HepG2 (cell line): ENCODE measurements around the gene BBLN. TPM values are rescaled to one million over a fixed set of nuclear protein-coding genes. Genes with fewer than 3 reads are reported as not detected.
A peak's percentile ranks its signal among the peaks of the same experiment; 100 is the strongest.

Experiments
- ATAC-seq: fragments of 200-7000 bp; cut with Tn5 transposase; 3 replicates; pipeline ENCODE4 v1.9.1; 2020; ENCODE audit warnings: mild to moderate bottlenecking, moderate library complexity
- BruUV-seq: library from RNA; stranded (reverse); fragments of 400-500 nt; replicated peaks from 2 replicates; lab custom pipeline; 2021; lab: Mats Ljungman, UMichigan
- CTCF ChIA-PET: fragments of 300-600 bp; formaldehyde crosslinking; extraction: SDS; loops from one replicate; lab custom pipeline; 2021; ENCODE audit warnings: low total read pairs, inconsistent platforms, low intra/inter-chr PET ratio; lab: Yijun Ruan, JAX
- POLR2A ChIA-PET: fragments of 350-600 bp; sonication (Branson Sonifier 250); formaldehyde crosslinking; loops from one replicate; lab custom pipeline; 2020; ENCODE audit warnings: antibody characterized with exemption, inconsistent platforms; lab: Yijun Ruan, JAX
- DNase-seq: peaks from one replicate; pipeline ENCODE4 v3.0.0-alpha.2; 2015; ENCODE audit warnings: low spot score
- FAIRE-seq: peaks from 3 replicates; lab custom pipeline; 2011; peaks lifted over from hg19 to GRCh38; lab: Jason Lieb, UNC
- H2AFZ ChIP-seq: one replicate; pipeline ENCODE4 v1.6.1; 2011; ENCODE audit warnings: low read length, inconsistent platforms
- H3K27ac ChIP-seq: fragments of 300-600 bp; 3 replicates; pipeline ENCODE4 v1.8.0; 2011; ENCODE audit warnings: mixed run types, mild to moderate bottlenecking, mixed read lengths, low read length, inconsistent platforms; ENCODE audit not compliant: insufficient read depth; ENCODE audit errors: extremely low read length
- H3K27me3 ChIP-seq, 2 experiments: fragments of 200-600 bp in 1 of 2; 2 replicates in 1 of 2; 3 replicates in 1 of 2; pipeline versions ENCODE4 v1.6.0 to v1.8.0; 2011; ENCODE audit warnings: low read length in 2 of 2, mild to moderate bottlenecking in 2 of 2, moderate library complexity in 2 of 2, inconsistent platforms in 1 of 2; ENCODE audit not compliant: insufficient read depth in 2 of 2, control insufficient read depth in 1 of 2
- H3K36me3 ChIP-seq, 2 experiments: fragments of 200-600 bp in 1 of 2; replicated peaks in 1 of 2; 2 replicates in 1 of 2; 3 replicates in 1 of 2; pipeline versions ENCODE4 v1.5.1 to v1.8.0; 2011; ENCODE audit warnings: low read length in 2 of 2, inconsistent platforms in 1 of 2; ENCODE audit not compliant: insufficient read depth in 2 of 2, control insufficient read depth in 1 of 2
- H3K4me1 ChIP-seq: 2 replicates; pipeline ENCODE4 v1.5.1; 2012; ENCODE audit warnings: low read length, inconsistent platforms; ENCODE audit not compliant: insufficient read depth
- H3K4me2 ChIP-seq: 2 replicates; pipeline ENCODE4 v1.6.0; 2011; ENCODE audit warnings: low read depth, low read length, inconsistent platforms
- H3K4me3 ChIP-seq, 3 experiments: fragments of 200-600 bp in 1 of 3; sonication (generic), shearing (Covaris generic) in 1 of 3; replicated peaks in 1 of 3; 2 replicates each; pipeline ENCODE4 v1.5.1; 2011 to 2016; ENCODE audit warnings: low read length in 3 of 3, inconsistent platforms in 2 of 3, low read depth in 2 of 3, mild to moderate bottlenecking in 2 of 3, control low read depth in 1 of 3, mixed read lengths in 1 of 3; ENCODE audit not compliant: insufficient read depth in 1 of 3
- H3K79me2 ChIP-seq: one replicate; pipeline ENCODE4 v1.6.1; 2011; ENCODE audit warnings: low read length, inconsistent platforms; ENCODE audit not compliant: insufficient read depth
- H3K9ac ChIP-seq: 2 replicates; pipeline ENCODE4 v1.6.0; 2011; ENCODE audit warnings: mild to moderate bottlenecking, low read depth, low read length, inconsistent platforms; ENCODE audit not compliant: insufficient read depth
- H3K9me3 ChIP-seq: 2 replicates; pipeline ENCODE4 v1.5.1; 2012; ENCODE audit warnings: mild to moderate bottlenecking, low read length
- H4K20me1 ChIP-seq: 2 replicates; pipeline ENCODE4 v1.6.0; 2011; ENCODE audit warnings: inconsistent platforms, mild to moderate bottlenecking, low read length, moderate library complexity; ENCODE audit not compliant: insufficient read depth
- AGO2 ChIP-seq: fragments of 200-400 bp; formaldehyde crosslinking; optimal IDR thresholded peaks from 2 replicates; pipeline ENCODE3; 2017; ENCODE audit warnings: mild to moderate bottlenecking, low read depth, low read length, moderate library complexity
- ELF4 ChIP-seq: sonication (generic); formaldehyde crosslinking; IDR thresholded peaks from 2 replicates; pipeline ENCODE4 v1.5.0; 2020; ENCODE audit warnings: missing genetic modification reagents, mild to moderate bottlenecking, moderate library complexity, borderline replicate concordance
- KLF11 ChIP-seq: IDR thresholded peaks from 2 replicates; pipeline ENCODE4 v1.6.1; 2016; ENCODE audit warnings: missing compliant biosample characterization
- RBFOX2 ChIP-seq: fragments of 200-400 bp; formaldehyde crosslinking; IDR thresholded peaks from 2 replicates; pipeline ENCODE4 v1.6.1; 2017; ENCODE audit warnings: low read depth, mild to moderate bottlenecking, low read length
- ZNF232 ChIP-seq: sonication (generic); formaldehyde crosslinking; IDR thresholded peaks from 2 replicates; pipeline ENCODE4 v1.4.0; 2020; ENCODE audit warnings: missing genetic modification reagents, borderline replicate concordance
- WGBS: methylation state at CpG from one replicate; pipeline ENCODE4 v1.1.6; 2017; ENCODE audit warnings: low lambda C conversion rate; 5-methylcytosine and 5-hydroxymethylcytosine counted together
- in situ Hi-C: cut with HindIII; loops from 2 replicates; pipeline ENCODE4 v1.10.0; 2017; ENCODE audit warnings: low pct_unique_long_range_greater_than_20kb; ENCODE audit not compliant: extremely low pct_ligation_motif_present
- intact Hi-C: fragments of 100-400 bp; cut with micrococcal nuclease; formaldehyde crosslinking; loops from one replicate; pipeline ENCODE4 v1.10.0; 2022; ENCODE audit not compliant: unreplicated experiment
- polyA plus RNA-seq, 8 experiments: library from polyadenylated mRNA; depleted of rRNA in 3 of 8; stranded (reverse) in 7 of 8; unstranded in 1 of 8; fragments of >200 nt; fragmentation: Illumina TruSeq in 4 of 8; extraction: Trizol in 4 of 8; gene quantifications; 2 replicates each; pipeline versions ENCODE4 v1.2.1 to v1.2.3, GENCODE V29; 2011 to 2016; ENCODE audit warnings: low read depth in 4 of 8, missing spikeins in 1 of 8, mixed read lengths in 1 of 8; ENCODE audit not compliant: insufficient read depth in 1 of 8
- total RNA-seq, 5 experiments: library from RNA; depleted of rRNA; stranded (reverse); fragments of >200 nt; fragmentation: Illumina TruSeq; extraction: Trizol; gene quantifications; 2 replicates each; pipeline ENCODE4 v1.2.3, GENCODE V29; 2016; ENCODE audit warnings: low read depth in 1 of 5
- TF ChIP-seq, protein P1 (sequence below): sonication (generic); formaldehyde crosslinking; conservative IDR thresholded peaks from 2 replicates; pipeline ENCODE4 v1.4.0; 2020; ENCODE audit warnings: missing genetic modification reagents

BBLN gene
- total and polyA plus RNA-seq, 2 of the 13 experiments (the other 11 are each of a cell fraction or from before 2014, with no cell fraction given) = 27.6 to 33.1 TPM

- Histone ChIP-seq H3K4me1 (peaks cover 11% of the 10 kb centered on the region), H4K20me1 (no peaks in the 10 kb centered on the region), H3K27ac (no peak overlapping the region), H3K79me2 (peaks cover 9% of the 10 kb centered on the region), H3K36me3 (peaks cover 2 to 11% of the 10 kb centered on the region in 2 experiments; a peak in 1 of 5 replicates), H3K4me2 (no peak overlapping the region), H3K9me3 (no peaks in the 10 kb centered on the region), H3K27me3 (no peaks in the 10 kb centered on the region), H3K4me3 (no peak overlapping the region), H3K9ac (no peak overlapping the region), H2AFZ (no peak overlapping the region)
- no peak for ATAC-seq
- in situ Hi-C loops = no loop called here
- no peak for DNase-seq
- POLR2A ChIA-PET = no interaction called here
- no TSS peak for BruUV-seq
- intact Hi-C loops = no loop called here
- no peak for TF ChIP-seq ZNF232 (CRISPR knock-in tag)
- TF ChIP-seq AGO2 = peak; percentile 22
- TF ChIP-seq KLF11 (CRISPR knock-in tag) = no peak
- peak; percentile 39; the same call in 1 of the 2 replicates for TF ChIP-seq RBFOX2
- TF ChIP-seq, protein P1, sequence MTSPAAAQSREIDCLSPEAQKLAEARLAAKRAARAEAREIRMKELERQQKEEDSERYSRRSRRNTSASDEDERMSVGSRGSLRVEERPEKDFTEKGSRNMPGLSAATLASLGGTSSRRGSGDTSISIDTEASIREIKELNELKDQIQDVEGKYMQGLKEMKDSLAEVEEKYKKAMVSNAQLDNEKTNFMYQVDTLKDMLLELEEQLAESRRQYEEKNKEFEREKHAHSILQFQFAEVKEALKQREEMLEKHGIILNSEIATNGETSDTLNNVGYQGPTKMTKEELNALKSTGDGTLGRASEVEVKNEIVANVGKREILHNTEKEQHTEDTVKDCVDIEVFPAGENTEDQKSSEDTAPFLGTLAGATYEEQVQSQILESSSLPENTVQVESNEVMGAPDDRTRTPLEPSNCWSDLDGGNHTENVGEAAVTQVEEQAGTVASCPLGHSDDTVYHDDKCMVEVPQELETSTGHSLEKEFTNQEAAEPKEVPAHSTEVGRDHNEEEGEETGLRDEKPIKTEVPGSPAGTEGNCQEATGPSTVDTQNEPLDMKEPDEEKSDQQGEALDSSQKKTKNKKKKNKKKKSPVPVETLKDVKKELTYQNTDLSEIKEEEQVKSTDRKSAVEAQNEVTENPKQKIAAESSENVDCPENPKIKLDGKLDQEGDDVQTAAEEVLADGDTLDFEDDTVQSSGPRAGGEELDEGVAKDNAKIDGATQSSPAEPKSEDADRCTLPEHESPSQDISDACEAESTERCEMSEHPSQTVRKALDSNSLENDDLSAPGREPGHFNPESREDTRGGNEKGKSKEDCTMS (CRISPR knock-in tag) = no peak
- TF ChIP-seq ELF4 (CRISPR knock-in tag) = no peak
- FAIRE-seq = no peak
- CTCF ChIA-PET = no interaction called here
- 96% methylated on average over 56 of the region's 56 CpGs for WGBS
Measured at GRCh38 chr9:128192601-128193371, 32.7 kb downstream of the BBLN start.
